ENCODE measurements around the gene CRHR2. TPM values are rescaled to one million over a fixed set of nuclear protein-coding genes. Genes with fewer than 3 reads are reported as not detected.

CRHR2 gene
- total RNA-seq (ENCODE audit: low replicate concordance) = not detected in 2 replicates

DNA sequence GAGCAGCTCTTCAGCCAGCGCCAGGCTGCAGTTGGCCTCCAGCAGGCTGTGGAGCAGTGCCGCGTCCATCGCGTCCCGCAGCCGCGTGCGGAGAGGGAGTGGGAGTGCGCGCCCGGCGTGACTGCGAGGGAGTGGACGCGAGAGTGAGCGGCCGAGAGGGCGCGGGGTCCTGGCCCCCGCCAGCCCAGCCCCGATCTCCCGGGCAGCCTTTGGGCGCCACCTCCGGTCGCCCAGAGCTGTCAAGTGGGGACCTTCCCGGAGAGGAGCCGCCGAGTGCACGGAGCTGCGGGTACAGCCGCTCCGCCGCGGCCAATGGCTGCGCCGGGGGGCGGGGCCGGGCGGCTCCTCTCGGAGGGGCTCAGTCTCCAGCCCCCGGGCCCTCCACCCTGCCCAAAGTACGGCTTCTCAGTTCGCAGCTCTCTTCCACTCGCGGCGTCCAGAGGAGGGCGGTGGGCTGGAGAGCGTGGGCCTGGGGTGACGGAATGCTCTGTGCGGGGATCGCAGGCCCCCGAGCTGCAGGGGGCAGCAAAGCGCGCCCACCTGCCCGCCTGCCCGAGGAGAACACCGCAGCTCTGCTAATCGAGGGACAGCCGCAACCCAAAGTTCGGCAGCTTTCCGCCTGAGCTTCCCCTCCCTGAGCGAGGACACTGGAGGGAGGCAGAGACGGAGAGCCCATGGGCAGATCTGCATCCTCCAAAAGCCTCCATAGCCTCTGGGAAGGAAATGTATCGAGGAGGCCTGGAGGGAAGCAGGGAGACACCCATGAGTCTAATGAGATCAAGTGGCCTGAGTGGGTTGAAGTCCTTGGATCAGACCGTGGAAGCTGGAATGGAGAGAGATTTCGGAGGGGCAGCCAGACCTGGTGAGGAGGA is at the start of gene CRHR2:
CRHR2 (minus strand) TSS at position 245 of the 872 bp plus-strand sequence; CDS start at position 69, 176 bp downstream.

Other genes with a start within 250 kb of the CRHR2 start
- 6.5 and 7.7 TPM in 2 replicates for gene NOD1, start 203.7 kb downstream of the CRHR2 start, total RNA-seq (ENCODE audit: low replicate concordance)
- 16.6 and 28.3 TPM in 2 replicates for gene GGCT, start 177.6 kb downstream of the CRHR2 start, total RNA-seq (ENCODE audit: low replicate concordance)
- 167 and 297 TPM in 2 replicates for gene GARS1, start 87.6 kb downstream of the CRHR2 start, total RNA-seq (ENCODE audit: low replicate concordance)
- gene INMT, start 69.7 kb upstream of the CRHR2 start, total RNA-seq (ENCODE audit: low replicate concordance) = 87.2 and 104 TPM in 2 replicates
- 4.7 and 5.0 TPM in 2 replicates for gene MINDY4, start 89.0 kb upstream of the CRHR2 start, total RNA-seq (ENCODE audit: low replicate concordance)
- gene AQP1, start 229.4 kb upstream of the CRHR2 start, total RNA-seq (ENCODE audit: low replicate concordance) = 22.2 and 62.1 TPM in 2 replicates

Data from smooth muscle cell of the coronary artery (primary cell).